Panc1 (cell line): ENCODE results near the gene FLT3. TPM values are rescaled to one million over a fixed set of nuclear protein-coding genes. Genes with fewer than 3 reads are reported as not detected.
A peak's percentile ranks its signal among the peaks of the same experiment; 100 is the strongest.

ENCODE experiments used
- ATAC-seq: fragments of 200-7000 bp; cut with Tn5 transposase; 2 replicates; pipeline ENCODE4 v1.9.1; 2020; ENCODE audit warnings: mild to moderate bottlenecking, moderate library complexity
- BruUV-seq: library from RNA; stranded (reverse); fragments of 400-500 nt; replicated peaks from 2 replicates; lab custom pipeline; 2021; lab: Mats Ljungman, UMichigan
- CTCF ChIA-PET: fragments of 300-600 bp; sonication (Branson Sonifier 250); formaldehyde crosslinking; loops from one replicate; lab custom pipeline; 2022; ENCODE audit warnings: antibody characterized with exemption; lab: Charles Lee
- POLR2A ChIA-PET: fragments of 300-600 bp; sonication (Branson Sonifier 250); formaldehyde crosslinking; loops from one replicate; lab custom pipeline; 2022; ENCODE audit warnings: antibody characterized with exemption; lab: Charles Lee
- DNase-seq: peaks from one replicate; pipeline ENCODE4 v3.0.0-alpha.2; 2010; ENCODE audit warnings: low read depth, low spot score
- H3K27ac ChIP-seq: 2 replicates; pipeline ENCODE4 v1.5.1; 2011; ENCODE audit warnings: mild to moderate bottlenecking, low read length, inconsistent platforms
- H3K27me3 ChIP-seq: fragments of 200-500 bp; sonication (Bioruptor generic); 2 replicates; pipeline ENCODE4 v1.6.0; 2014; ENCODE audit warnings: low read length, inconsistent platforms; ENCODE audit not compliant: control insufficient read depth, insufficient read depth
- H3K36me3 ChIP-seq: fragments of 200-500 bp; sonication (Bioruptor generic); 2 replicates; pipeline ENCODE4 v1.5.1; 2014; ENCODE audit warnings: inconsistent platforms, mild to moderate bottlenecking, low read length, moderate library complexity; ENCODE audit not compliant: control insufficient read depth, insufficient read depth
- H3K4me1 ChIP-seq: 2 replicates; pipeline ENCODE4 v1.5.1; 2011; ENCODE audit warnings: inconsistent platforms, mild to moderate bottlenecking, low read length, moderate library complexity; ENCODE audit not compliant: control insufficient read depth, insufficient read depth
- H3K4me3 ChIP-seq, 2 experiments: 2 replicates each; pipeline ENCODE4 v1.5.1; 2011 to 2012; ENCODE audit warnings: low read depth in 2 of 2, low read length in 2 of 2, mild to moderate bottlenecking in 2 of 2, inconsistent platforms in 1 of 2, moderate library complexity in 1 of 2
- H3K9me3 ChIP-seq: fragments of 200-500 bp; sonication (Bioruptor generic); 2 replicates; pipeline ENCODE4 v1.5.1; 2014; ENCODE audit warnings: low read depth, mild to moderate bottlenecking, inconsistent platforms, low read length, moderate library complexity; ENCODE audit not compliant: control insufficient read depth, insufficient read depth
- CTCF ChIP-seq: fragments of 450-650 bp; IDR thresholded peaks from 2 replicates; pipeline ENCODE4 v1.5.1; 2017; ENCODE audit warnings: mild to moderate bottlenecking
- POLR2AphosphoS5 ChIP-seq: IDR thresholded peaks from 2 replicates; pipeline ENCODE4 v1.6.1; 2012; ENCODE audit warnings: mild to moderate bottlenecking, low read depth, low read length, moderate library complexity
- REST ChIP-seq, 2 experiments: IDR thresholded peaks; 2 replicates each; pipeline ENCODE4 v1.6.1; 2011 to 2012; ENCODE audit warnings: low read depth in 2 of 2, control low read depth in 1 of 2, low read length in 1 of 2, mild to moderate bottlenecking in 1 of 2, moderate library complexity in 1 of 2; ENCODE audit not compliant: insufficient read depth in 1 of 2
- SIN3A ChIP-seq: IDR thresholded peaks from 2 replicates; pipeline ENCODE4 v1.6.1; 2012; ENCODE audit warnings: low read depth, mild to moderate bottlenecking, low read length, moderate library complexity, borderline replicate concordance; ENCODE audit not compliant: insufficient read depth
- TCF7L2 ChIP-seq: IDR thresholded peaks from 2 replicates; pipeline ENCODE4 v1.6.1; 2011; ENCODE audit warnings: mild to moderate bottlenecking, low read depth, low read length, inconsistent platforms
- in situ Hi-C: cut with HindIII; loops from 2 replicates; pipeline ENCODE4 v1.10.0; 2016; ENCODE audit warnings: low sequenced_read_pairs, low pct_unique_long_range_greater_than_20kb
- intact Hi-C: fragments of 100-400 bp; cut with micrococcal nuclease; formaldehyde crosslinking; loops from one replicate; pipeline ENCODE4 v1.10.0; 2022; ENCODE audit not compliant: unreplicated experiment
- total RNA-seq: library from RNA; stranded (reverse); gene quantifications from one replicate; pipeline ENCODE4 v1.2.1, GENCODE V29; 2021; ENCODE audit not compliant: unreplicated experiment

FLT3 gene
- total RNA-seq, 1 experiment from 2014 or later: 0.08 TPM

- TF ChIP-seq TCF7L2 (no peak), REST (IDR thresholded peaks at IDR 0.05; ENCODE audit: insufficient read depth in 1 of 2, low read depth in 2 of 2, low read length in 1 of 2) (no peak), CTCF (no peak), POLR2AphosphoS5 (no peak), SIN3A (no peak)
- H3K4me3 ChIP-seq: peak overlapping the region in 1 of 2 experiments; percentile 25; a peak in 1 of 4 replicates
- BruUV-seq: no TSS peak
- H3K9me3 ChIP-seq: no peaks in the 10 kb centered on the region
- in situ Hi-C loops: no loop called here
- H3K27me3 ChIP-seq: no peaks in the 10 kb centered on the region
- DNase-seq (no peak), ATAC-seq (no peak; the same call in 1 of the 2 replicates)
- H3K36me3 ChIP-seq: no peaks in the 10 kb centered on the region
- intact Hi-C loops: no loop called here
- no peaks in the 10 kb centered on the region for H3K4me1 ChIP-seq
- H3K27ac ChIP-seq: no peak overlapping the region
- ChIA-PET CTCF (no interaction called here), POLR2A (interaction anchor here (0.6 to 0.7 kb wide), 2 partner anchors 20 to 815 kb away, joined by 3 read pairs; no protein-coding TSS in a partner anchor)
Measured at GRCh38 chr13:27977476-27978300, 122.7 kb downstream of the FLT3 start.

- no peak for DNase-seq
- in situ Hi-C loops (no loop called here), intact Hi-C loops (no loop called here)
- ChIA-PET CTCF (interaction anchor here (0.5 to 0.6 kb wide), 2 partner anchors 9 to 10 kb away, joined by 3 to 4 read pairs; no protein-coding TSS in a partner anchor), POLR2A (interaction anchor here (0.6 to 0.7 kb wide), 2 partner anchors 19 to 1009 kb away, joined by 3 read pairs; no protein-coding TSS in a partner anchor)
- Histone ChIP-seq H3K4me3 (no peak overlapping the region), H3K27ac (no peak overlapping the region), H3K9me3 (no peaks in the 10 kb centered on the region), H3K4me1 (no peaks in the 10 kb centered on the region), H3K27me3 (no peaks in the 10 kb centered on the region), H3K36me3 (no peaks in the 10 kb centered on the region)
- ATAC-seq: no peak
- no TSS peak for BruUV-seq
- TF ChIP-seq SIN3A (no peak), CTCF (no peak), POLR2AphosphoS5 (no peak), REST (IDR thresholded peaks at IDR 0.05; ENCODE audit: insufficient read depth in 1 of 2, low read depth in 2 of 2, low read length in 1 of 2) (no peak), TCF7L2 (no peak)
Measured at GRCh38 chr13:27976362-27977091, 123.8 kb downstream of the FLT3 start.
